ENCODE data around the gene EFS. TPM values are rescaled to one million over a fixed set of nuclear protein-coding genes. Genes with fewer than 3 reads are reported as not detected.
A peak's percentile ranks its signal among the peaks of the same experiment; 100 is the strongest.

The EFS gene
- 10 to 100 TPM; 63.0 to 74.0 (median 64.8) TPM for total RNA-seq

GRCh38 chr14:23365036-23365731 is at the start of gene EFS:
EFS (minus strand) TSS chr14:23365172; CDS start chr14:23365025, 147 bp downstream.
- H3K9me3 ChIP-seq: no peaks in the 10 kb centered on the region
- DNase-seq (ENCODE audit: low spot score in 2 of 2): peak in 1 of 2 donors; percentile 72
- peaks cover 12% of the 10 kb centered on the region for H3K27me3 ChIP-seq
- H3K4me3 ChIP-seq: peak within 1 kb of the TSS; percentile 66
- 4% methylated on average over 8 of the region's 74 CpGs for WGBS
- TF ChIP-seq CTCF (IDR thresholded peaks at IDR 0.05) (no peak), POLR2A (IDR thresholded peaks at IDR 0.05) (no peak), EP300 (IDR thresholded peaks at IDR 0.05) (no peak), POLR2AphosphoS5 (IDR thresholded peaks at IDR 0.05) (peak in 1 of 3 donors; percentile 27)
- H3K4me1 ChIP-seq: peaks cover 71% of the 10 kb centered on the region
- H3K36me3 ChIP-seq: peaks cover 5% of the 10 kb centered on the region
- H3K27ac ChIP-seq: peak within 1 kb of the TSS; percentile 98

- TF ChIP-seq EP300 (IDR thresholded peaks at IDR 0.05) (no peak), POLR2AphosphoS5 (IDR thresholded peaks at IDR 0.05) (no peak), CTCF (IDR thresholded peaks at IDR 0.05) (no peak), POLR2A (IDR thresholded peaks at IDR 0.05) (no peak)
- Histone ChIP-seq H3K27ac (no peak overlapping the region), H3K27me3 (peaks cover 10% of the 10 kb centered on the region), H3K4me1 (no peaks in the 10 kb centered on the region), H3K36me3 (no peaks in the 10 kb centered on the region), H3K4me3 (no peak overlapping the region), H3K9me3 (no peaks in the 10 kb centered on the region)
- WGBS: 71% methylated on average over 3 of the region's 3 CpGs
- no peak for DNase-seq (ENCODE audit: low spot score in 2 of 2)
These were observed 49.3 kb upstream of the EFS start for GRCh38 chr14:23414254-23414653.

- Histone ChIP-seq H3K27me3 (peaks cover 12% of the 10 kb centered on the region), H3K4me3 (no peak overlapping the region), H3K9me3 (no peaks in the 10 kb centered on the region), H3K4me1 (no peaks in the 10 kb centered on the region), H3K36me3 (no peaks in the 10 kb centered on the region), H3K27ac (no peak overlapping the region)
- no peak for TF ChIP-seq CTCF (IDR thresholded peaks at IDR 0.05)
- TF ChIP-seq POLR2A (IDR thresholded peaks at IDR 0.05): no peak
- no peak for TF ChIP-seq EP300 (IDR thresholded peaks at IDR 0.05)
- no peak for TF ChIP-seq POLR2AphosphoS5 (IDR thresholded peaks at IDR 0.05)
- no peak for DNase-seq (ENCODE audit: low spot score in 2 of 2)
- 91% methylated on average over 12 of the region's 16 CpGs for WGBS
These were observed 48.7 kb upstream of the EFS start for GRCh38 chr14:23413681-23414080.

- no peaks in the 10 kb centered on the region for H3K4me1 ChIP-seq
- DNase-seq (ENCODE audit: low spot score in 2 of 2): no peak
- WGBS: 87% methylated on average over 14 of the region's 14 CpGs
- H3K27ac ChIP-seq: no peak overlapping the region
- H3K4me3 ChIP-seq: no peak overlapping the region
- no peaks in the 10 kb centered on the region for H3K9me3 ChIP-seq
- H3K36me3 ChIP-seq: no peaks in the 10 kb centered on the region
- TF ChIP-seq CTCF (IDR thresholded peaks at IDR 0.05) (no peak), POLR2A (IDR thresholded peaks at IDR 0.05) (no peak), EP300 (IDR thresholded peaks at IDR 0.05) (no peak), POLR2AphosphoS5 (IDR thresholded peaks at IDR 0.05) (no peak)
- H3K27me3 ChIP-seq: peaks cover 24% of the 10 kb centered on the region
These were observed 46.9 kb upstream of the EFS start for GRCh38 chr14:23411563-23412525.

All from suprapubic skin (tissue), 4 donors.